T-helper 2 cell treated with Interferon-gamma antibody and Interleukin-4, amounts not matched to agents 5 μg/mL and 100 μg/mL, for 36 hours (primary cell): ENCODE measurements around the gene R3HDM2.
"Not testable (repeated sequence)": the region's sequence is repeated elsewhere in the genome, so short reads cannot be mapped to it uniquely, and the experiment has no call there.

Experiments used
- DNase-seq: peaks from one replicate; pipeline ENCODE4 v3.0.0; 2021; ENCODE audit warnings: low spot score
- H3K27ac Mint-ChIP-seq: one replicate; pipeline ENCODE4 v1.8.0; 2021; ENCODE audit warnings: mild to moderate bottlenecking, mixed read lengths
- H3K27me3 Mint-ChIP-seq: one replicate; pipeline ENCODE4 v1.8.0; 2021; ENCODE audit warnings: low read depth, mixed read lengths
- H3K36me3 Mint-ChIP-seq: one replicate; pipeline ENCODE4 v1.8.0; 2021; ENCODE audit warnings: low read depth, mixed read lengths
- H3K4me1 Mint-ChIP-seq: one replicate; pipeline ENCODE4 v1.8.0; 2021; ENCODE audit warnings: low read depth, mixed read lengths
- H3K4me3 Mint-ChIP-seq: one replicate; pipeline ENCODE4 v1.8.0; 2022; ENCODE audit warnings: mild to moderate bottlenecking, moderate library complexity, mixed read lengths
- H3K9me3 Mint-ChIP-seq: one replicate; pipeline ENCODE4 v1.8.0; 2021; ENCODE audit warnings: mixed read lengths

The R3HDM2 gene

GRCh38 chr12:57343703-57344378, 87.0 kb downstream of the R3HDM2 start:
- Mint-ChIP-seq H3K4me1 (peaks cover 2% of the 10 kb centered on the region), H3K36me3 (peaks cover 47% of the 10 kb centered on the region), H3K27me3 (no peaks in the 10 kb centered on the region), H3K9me3 (peaks cover 10% of the 10 kb centered on the region), H3K4me3 (no peak overlapping the region), H3K27ac (no peak overlapping the region)
- DNase-seq, result peak; percentile 5

GRCh38 chr12:57342207-57342691, 88.6 kb downstream of the R3HDM2 start:
- peaks cover 6% of the 10 kb centered on the region for H3K9me3 Mint-ChIP-seq
- peaks cover 2% of the 10 kb centered on the region for H3K4me1 Mint-ChIP-seq
- H3K36me3 Mint-ChIP-seq, result peaks cover 44% of the 10 kb centered on the region
- H3K27me3 Mint-ChIP-seq, result no peaks in the 10 kb centered on the region
- H3K27ac Mint-ChIP-seq, result no peak overlapping the region
- DNase-seq, result no peak
- no peak overlapping the region for H3K4me3 Mint-ChIP-seq

GRCh38 chr12:57341275-57341990, 89.4 kb downstream of the R3HDM2 start:
- no peak for DNase-seq
- H3K27me3 Mint-ChIP-seq, result no peaks in the 10 kb centered on the region
- peaks cover 38% of the 10 kb centered on the region for H3K36me3 Mint-ChIP-seq
- no peak overlapping the region for H3K27ac Mint-ChIP-seq
- peaks cover 5% of the 10 kb centered on the region for H3K9me3 Mint-ChIP-seq
- H3K4me1 Mint-ChIP-seq, result peaks cover 2% of the 10 kb centered on the region
- H3K4me3 Mint-ChIP-seq, result no peak overlapping the region

- H3K4me3 Mint-ChIP-seq, result no peak overlapping the region
Observed at GRCh38 chr12:57340104-57340503, 90.7 kb downstream of the R3HDM2 start.

GRCh38 chr12:57336299-57336698, 94.5 kb downstream of the R3HDM2 start:
- H3K4me3 Mint-ChIP-seq, H3K27me3 Mint-ChIP-seq, H3K4me1 Mint-ChIP-seq, H3K27ac Mint-ChIP-seq, DNase-seq, H3K9me3 Mint-ChIP-seq: not testable (repeated sequence)
- H3K36me3 Mint-ChIP-seq, result peaks cover 28% of the 10 kb centered on the region

More at GRCh38 chr12:57340104-57340503, 90.7 kb downstream of the R3HDM2 start:
- Mint-ChIP-seq H3K27ac (no peak overlapping the region), H3K4me1 (peaks cover 2% of the 10 kb centered on the region), H3K9me3 (peaks cover 8% of the 10 kb centered on the region), H3K27me3 (no peaks in the 10 kb centered on the region), H3K36me3 (peaks cover 38% of the 10 kb centered on the region)
- DNase-seq, result no peak

- H3K4me1 Mint-ChIP-seq, result no peaks in the 10 kb centered on the region
- no peaks in the 10 kb centered on the region for H3K27me3 Mint-ChIP-seq
- peaks cover 4% of the 10 kb centered on the region for H3K9me3 Mint-ChIP-seq
- DNase-seq, result no peak
- H3K36me3 Mint-ChIP-seq, result peaks cover 24% of the 10 kb centered on the region
- no peak overlapping the region for H3K27ac Mint-ChIP-seq
- no peak overlapping the region for H3K4me3 Mint-ChIP-seq
Observed at GRCh38 chr12:57334219-57334618, 96.6 kb downstream of the R3HDM2 start.

- no peaks in the 10 kb centered on the region for H3K4me1 Mint-ChIP-seq
- peaks cover 4% of the 10 kb centered on the region for H3K9me3 Mint-ChIP-seq
- no peak for DNase-seq
- H3K4me3 Mint-ChIP-seq, result no peak overlapping the region
- no peak overlapping the region for H3K27ac Mint-ChIP-seq
- no peaks in the 10 kb centered on the region for H3K27me3 Mint-ChIP-seq
- peaks cover 19% of the 10 kb centered on the region for H3K36me3 Mint-ChIP-seq
Observed at GRCh38 chr12:57332646-57333312, 98.1 kb downstream of the R3HDM2 start.

- H3K27me3 Mint-ChIP-seq, result no peaks in the 10 kb centered on the region
Observed at GRCh38 chr12:57330992-57331391, 99.9 kb downstream of the R3HDM2 start.

GRCh38 chr12:57329219-57329618, 101.6 kb downstream of the R3HDM2 start:
- no peaks in the 10 kb centered on the region for H3K9me3 Mint-ChIP-seq
- peaks cover 1% of the 10 kb centered on the region for H3K4me1 Mint-ChIP-seq
- peaks cover 18% of the 10 kb centered on the region for H3K36me3 Mint-ChIP-seq
- DNase-seq, result no peak
- no peak overlapping the region for H3K4me3 Mint-ChIP-seq
- no peak overlapping the region for H3K27ac Mint-ChIP-seq
- H3K27me3 Mint-ChIP-seq, result no peaks in the 10 kb centered on the region

More at GRCh38 chr12:57330992-57331391, 99.9 kb downstream of the R3HDM2 start:
- H3K27ac Mint-ChIP-seq, result no peak overlapping the region
- H3K9me3 Mint-ChIP-seq, result no peaks in the 10 kb centered on the region
- no peak overlapping the region for H3K4me3 Mint-ChIP-seq
- H3K36me3 Mint-ChIP-seq, result peaks cover 19% of the 10 kb centered on the region
- no peak for DNase-seq
- peaks cover under 1% of the 10 kb centered on the region for H3K4me1 Mint-ChIP-seq

GRCh38 chr12:57325395-57325794, 105.4 kb downstream of the R3HDM2 start:
- H3K36me3 Mint-ChIP-seq, result peaks cover 14% of the 10 kb centered on the region
- H3K9me3 Mint-ChIP-seq, result no peaks in the 10 kb centered on the region
- H3K27me3 Mint-ChIP-seq, result no peaks in the 10 kb centered on the region
- DNase-seq, result no peak
- H3K4me1 Mint-ChIP-seq, result peaks cover 1% of the 10 kb centered on the region
- H3K27ac Mint-ChIP-seq, result no peak overlapping the region
- no peak overlapping the region for H3K4me3 Mint-ChIP-seq

- Mint-ChIP-seq H3K27ac (no peak overlapping the region), H3K36me3 (peaks cover 14% of the 10 kb centered on the region), H3K4me3 (no peak overlapping the region)
Observed at GRCh38 chr12:57323416-57323815, 107.4 kb downstream of the R3HDM2 start.

GRCh38 chr12:57320639-57321038, 110.2 kb downstream of the R3HDM2 start:
- no peak overlapping the region for H3K4me3 Mint-ChIP-seq
- DNase-seq, result no peak
- peaks cover 4% of the 10 kb centered on the region for H3K36me3 Mint-ChIP-seq
- peaks cover 2% of the 10 kb centered on the region for H3K4me1 Mint-ChIP-seq
- no peaks in the 10 kb centered on the region for H3K9me3 Mint-ChIP-seq
- no peak overlapping the region for H3K27ac Mint-ChIP-seq
- H3K27me3 Mint-ChIP-seq, result no peaks in the 10 kb centered on the region

More at GRCh38 chr12:57323416-57323815, 107.4 kb downstream of the R3HDM2 start:
- Mint-ChIP-seq H3K4me1 (peaks cover 3% of the 10 kb centered on the region), H3K9me3 (no peaks in the 10 kb centered on the region), H3K27me3 (no peaks in the 10 kb centered on the region)
- DNase-seq, result no peak

- no peaks in the 10 kb centered on the region for H3K9me3 Mint-ChIP-seq
- H3K36me3 Mint-ChIP-seq, result peaks cover 4% of the 10 kb centered on the region
Observed at GRCh38 chr12:57319678-57320469, 111.0 kb downstream of the R3HDM2 start.

More at GRCh38 chr12:57319678-57320469, 111.0 kb downstream of the R3HDM2 start:
- Mint-ChIP-seq H3K4me3 (no peak overlapping the region), H3K27me3 (no peaks in the 10 kb centered on the region), H3K27ac (no peak overlapping the region), H3K4me1 (peaks cover 2% of the 10 kb centered on the region)
- no peak for DNase-seq
